Activated CD4-positive, CD25-positive, alpha-beta regulatory T cell (primary cell): Measurements from ENCODE around the gene CDC42EP4.
"Not testable (repeated sequence)": the region's sequence is repeated elsewhere in the genome, so short reads cannot be mapped to it uniquely, and the experiment has no call there.

ENCODE experiments used
- DNase-seq, 4 experiments: peaks; one replicate each; lab custom pipeline; 2025; lab: John Stamatoyannopoulos, UW

CDC42EP4 gene

DNA sequence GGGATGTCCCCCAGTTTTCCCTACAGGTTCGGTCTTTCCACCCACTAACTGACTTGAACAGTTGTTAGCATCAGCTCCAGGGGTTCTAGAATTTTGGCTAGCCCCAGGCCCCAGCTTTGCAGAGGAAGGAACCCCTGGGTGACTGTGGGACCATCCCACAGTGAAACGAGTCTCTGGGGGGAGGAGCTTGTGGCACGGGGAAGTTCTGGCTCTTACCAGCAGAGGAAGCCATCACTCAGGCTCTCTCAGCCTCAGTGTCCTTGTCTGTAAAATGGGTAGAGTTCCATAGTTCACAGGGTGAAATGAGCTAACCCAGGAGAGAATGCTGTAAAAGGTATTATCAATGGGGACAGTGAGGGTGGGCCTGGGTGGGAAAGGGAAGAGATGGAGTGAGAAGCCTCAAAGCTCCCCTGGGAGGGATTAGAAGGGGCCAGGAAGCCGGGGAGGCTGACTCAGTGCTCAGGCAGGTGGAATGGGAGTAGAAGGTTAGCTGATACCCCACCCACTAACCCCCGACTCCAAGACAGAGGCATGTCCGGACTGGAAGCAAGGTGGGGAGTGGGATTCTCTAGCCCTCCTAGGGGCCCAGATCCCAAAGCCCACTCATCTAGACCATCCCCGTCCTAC is 30.9 kb upstream of the CDC42EP4 start:
- no peak for DNase-seq

DNA sequence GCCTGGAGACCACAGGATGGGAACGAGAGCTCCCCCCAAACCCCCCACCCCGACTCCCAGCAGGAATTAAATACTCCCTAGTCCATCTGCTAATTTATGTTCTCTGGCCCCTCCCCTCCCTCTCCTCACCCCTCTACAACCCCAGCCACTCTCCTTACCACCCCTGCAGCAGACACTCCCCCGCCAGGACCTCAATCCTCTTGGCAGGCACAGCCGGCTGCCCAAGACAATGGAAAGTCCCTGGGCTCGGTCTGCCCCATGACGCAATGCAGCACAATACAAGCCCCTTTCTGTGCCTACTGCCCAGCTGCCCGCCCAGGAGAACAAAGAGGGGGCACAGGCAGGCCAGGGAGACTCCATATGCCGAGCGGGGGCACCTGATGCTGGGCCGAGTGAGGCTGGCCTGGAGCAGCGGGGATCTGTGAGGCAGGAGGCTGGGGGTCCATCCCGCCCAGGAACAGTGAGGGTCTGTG is 30.3 kb upstream of the CDC42EP4 start:
- no peak for DNase-seq

DNA sequence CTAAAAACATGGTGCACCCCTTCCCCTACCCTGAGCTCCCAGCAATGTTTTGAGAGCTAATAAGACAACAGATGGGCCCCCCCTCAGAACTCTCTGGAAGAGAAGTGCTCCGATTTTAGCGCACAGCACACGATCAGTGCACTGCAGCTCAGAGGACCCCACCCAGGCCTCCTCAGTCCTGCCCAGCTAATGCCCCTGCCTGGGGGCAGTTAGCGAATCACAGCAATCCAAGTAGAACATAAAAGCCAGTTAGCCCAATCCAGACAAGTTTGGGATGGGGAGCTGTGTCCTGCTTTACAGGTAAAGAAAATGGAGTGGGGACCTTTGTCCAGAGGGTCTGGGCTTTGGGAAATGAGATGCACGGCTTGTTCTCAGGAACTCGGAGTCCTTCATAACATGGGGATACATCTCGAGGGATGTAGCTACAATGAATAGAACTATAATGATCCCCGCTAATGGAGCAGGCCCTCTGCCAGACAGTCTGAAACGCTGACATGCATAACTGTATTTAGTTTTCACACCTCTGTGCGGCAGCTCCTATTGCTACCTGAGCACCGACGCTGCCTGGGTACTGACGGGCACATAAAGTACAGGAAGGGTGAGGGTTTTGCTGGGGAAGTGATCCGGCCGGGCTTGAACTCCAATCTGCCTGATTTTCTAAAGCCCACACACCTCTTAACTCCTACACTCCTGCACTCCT is 29.7 kb upstream of the CDC42EP4 start:
- no peak for DNase-seq

DNA sequence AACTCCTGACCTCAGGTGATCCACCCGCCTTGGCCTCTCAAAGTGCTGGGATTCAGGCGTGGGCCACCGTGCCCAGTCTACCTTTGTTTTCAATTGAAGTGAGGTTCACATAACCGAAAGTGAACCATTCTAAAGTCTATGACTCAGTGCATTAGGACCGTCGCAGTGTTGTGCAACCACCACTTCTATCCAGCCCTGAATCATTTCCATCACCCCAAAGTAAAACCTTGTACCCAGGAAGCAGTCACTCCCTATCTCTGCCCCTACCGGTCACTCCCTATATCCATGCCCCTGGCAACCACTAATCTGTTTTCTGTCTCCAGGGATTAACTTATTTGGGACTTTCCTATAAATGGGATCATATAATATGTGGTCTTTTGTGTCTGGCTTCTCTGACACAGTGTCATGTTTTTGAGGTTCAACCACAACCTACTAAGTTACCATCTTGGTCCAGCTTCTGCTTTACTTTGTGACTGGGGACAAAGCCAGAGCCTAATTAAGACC is 28.3 kb upstream of the CDC42EP4 start:
- no peak for DNase-seq

DNA sequence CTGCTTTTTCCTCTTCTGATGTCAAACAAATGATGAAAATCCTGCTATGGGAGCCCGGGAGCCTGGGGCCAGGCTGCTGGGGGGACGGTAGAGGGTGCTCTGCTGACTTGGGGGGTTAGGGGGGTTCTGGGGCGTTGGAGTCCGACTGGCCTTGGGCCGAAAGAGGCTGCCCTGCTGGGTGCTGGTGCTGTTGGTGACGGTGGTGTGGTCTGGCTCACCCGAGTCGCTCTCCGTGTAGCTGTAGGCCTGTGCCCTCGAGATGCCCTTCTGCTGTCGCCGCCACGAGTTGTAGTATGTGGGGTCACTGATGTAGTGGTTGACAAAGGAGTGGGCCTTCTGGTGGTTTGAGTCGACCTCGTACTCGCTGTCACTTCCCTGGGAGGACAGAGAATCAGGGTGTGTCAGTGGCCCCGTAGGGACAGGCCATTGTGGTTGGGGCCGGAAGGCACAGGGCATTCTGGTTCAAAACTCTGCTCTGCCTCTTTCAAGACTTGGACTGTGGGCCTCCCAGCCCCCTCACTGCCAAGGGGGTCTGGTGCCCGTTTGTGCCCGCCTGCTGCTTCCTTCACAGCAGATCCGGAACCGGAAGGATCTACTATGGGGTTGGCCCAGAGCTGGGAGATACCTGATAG is 26.9 kb upstream of the CDC42EP4 start:
- DNase-seq = no peak

DNA sequence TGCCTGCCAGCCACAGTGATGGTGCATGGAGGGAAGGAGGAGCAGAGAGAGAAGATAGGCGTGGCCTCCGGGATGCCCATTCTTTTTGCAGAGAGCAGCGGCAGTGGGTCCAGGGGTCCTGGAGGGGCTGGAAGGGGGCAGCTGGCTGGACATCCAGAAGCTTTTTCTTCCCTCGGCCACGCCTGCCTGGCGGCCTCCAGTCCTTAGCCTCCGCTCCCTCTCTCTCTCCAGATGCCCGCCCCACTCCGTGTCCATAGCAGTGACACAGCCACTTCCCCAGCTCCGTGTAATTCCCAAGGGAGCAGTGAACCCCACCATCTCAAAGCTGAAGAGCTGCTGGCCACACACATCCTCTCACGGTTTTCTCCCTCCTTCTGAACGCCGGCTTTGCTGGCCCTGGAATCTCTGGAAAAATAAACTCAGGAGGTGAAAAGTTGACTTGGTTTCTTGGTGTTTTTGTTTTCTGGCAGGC is 26.3 kb upstream of the CDC42EP4 start:
- DNase-seq = no peak

DNA sequence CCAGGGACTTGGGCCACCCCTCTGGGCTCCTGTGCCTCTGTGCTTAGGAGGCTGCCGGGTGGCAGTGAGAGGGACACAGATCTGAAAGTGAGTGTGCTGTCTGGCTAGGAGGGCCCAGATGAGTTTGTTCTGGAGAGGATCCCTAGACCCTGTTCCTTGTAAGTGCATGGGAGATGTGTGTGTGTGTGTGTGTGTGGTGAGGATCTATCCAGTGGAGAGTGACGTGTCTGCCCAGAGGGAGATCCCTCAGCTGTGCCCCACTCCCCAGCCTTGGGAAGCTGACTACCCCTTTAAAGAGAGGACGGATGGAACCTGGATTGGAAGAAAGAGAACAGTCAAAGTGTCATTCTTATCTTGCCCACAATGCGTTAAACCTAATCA is 25.5 kb upstream of the CDC42EP4 start:
- no peak for DNase-seq

DNA sequence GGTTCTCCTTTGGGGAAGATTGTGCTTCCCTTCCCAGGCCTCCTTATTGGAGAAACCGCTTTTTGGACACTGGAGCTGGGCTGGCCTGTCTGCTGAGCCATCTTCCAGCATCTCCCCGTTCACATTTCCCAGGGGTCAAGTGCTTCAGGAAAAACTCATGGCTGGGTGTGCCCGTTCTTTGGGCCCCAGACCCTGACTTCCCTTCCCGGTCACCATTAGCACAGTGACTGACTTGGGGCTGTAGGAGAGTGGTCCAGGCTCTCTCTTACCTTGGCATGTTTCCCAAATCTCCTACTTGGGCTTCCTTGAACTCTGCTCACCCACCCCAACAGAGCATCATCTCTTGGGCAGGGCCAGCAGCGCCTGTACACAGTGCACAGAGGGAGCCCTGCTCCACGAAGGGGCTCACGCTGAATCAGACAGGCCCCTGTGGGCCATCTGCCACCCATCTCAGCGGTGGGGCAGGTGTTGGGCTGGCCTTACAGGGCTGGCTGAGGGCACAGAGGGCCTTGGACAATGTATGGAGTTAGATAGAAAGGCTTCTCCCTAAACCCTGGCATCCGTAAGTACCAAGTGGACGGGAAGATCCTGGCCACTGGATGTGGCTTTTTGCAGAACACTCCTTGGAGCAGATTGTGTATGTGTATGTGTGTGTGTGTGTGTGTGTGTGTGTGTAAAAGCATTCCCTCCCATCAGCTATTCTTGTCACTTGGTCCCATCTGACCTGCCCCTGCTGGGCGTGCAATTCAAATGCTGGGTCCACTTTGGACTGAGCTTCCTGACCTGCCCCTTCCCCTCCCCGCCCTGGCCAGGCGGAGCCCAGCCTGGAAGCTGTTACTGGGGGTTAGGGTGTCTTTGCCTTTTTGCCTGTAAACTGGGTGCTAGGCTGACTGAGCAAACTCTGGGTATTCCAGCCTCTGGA is 24.9 kb upstream of the CDC42EP4 start:
- no peak for DNase-seq

DNA sequence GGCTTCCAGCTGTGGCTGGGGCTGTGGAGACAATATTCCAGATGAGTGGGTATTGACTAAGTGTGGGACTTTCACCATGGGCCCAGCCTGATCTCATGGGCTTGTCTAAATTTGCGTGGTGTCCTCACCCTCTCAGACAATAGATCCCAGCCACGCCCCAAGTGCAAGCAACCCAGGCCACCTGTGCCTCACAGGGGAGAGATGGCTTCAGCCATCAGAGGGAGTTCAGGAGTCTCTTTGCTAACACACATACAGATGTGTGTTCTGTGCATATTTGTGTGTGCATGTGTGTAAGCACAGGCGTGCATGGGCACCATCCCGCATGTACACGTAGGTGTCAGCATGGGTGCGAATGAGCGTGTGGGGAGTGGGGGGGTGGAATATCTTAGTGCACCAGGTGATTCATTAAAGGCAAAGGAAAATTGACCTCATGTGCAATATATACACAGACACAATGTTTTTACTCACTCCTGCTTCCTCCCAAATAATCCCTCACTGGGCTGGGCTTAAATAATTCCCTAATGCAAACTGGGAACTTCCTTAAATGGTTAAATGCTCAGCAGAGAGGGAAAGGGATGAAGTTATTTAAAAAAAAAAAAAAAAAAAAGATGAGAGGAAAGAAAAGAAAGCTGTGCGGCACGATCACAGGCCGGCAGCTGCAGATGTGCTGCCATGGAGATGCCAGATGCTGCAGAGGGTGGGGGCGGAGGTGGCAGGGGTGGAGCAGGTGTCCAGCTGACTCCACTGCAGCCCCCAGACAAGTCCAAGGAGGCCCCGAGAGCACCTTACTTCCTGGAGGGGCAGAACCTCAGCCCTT is 24.0 kb upstream of the CDC42EP4 start:
- DNase-seq = no peak

DNA sequence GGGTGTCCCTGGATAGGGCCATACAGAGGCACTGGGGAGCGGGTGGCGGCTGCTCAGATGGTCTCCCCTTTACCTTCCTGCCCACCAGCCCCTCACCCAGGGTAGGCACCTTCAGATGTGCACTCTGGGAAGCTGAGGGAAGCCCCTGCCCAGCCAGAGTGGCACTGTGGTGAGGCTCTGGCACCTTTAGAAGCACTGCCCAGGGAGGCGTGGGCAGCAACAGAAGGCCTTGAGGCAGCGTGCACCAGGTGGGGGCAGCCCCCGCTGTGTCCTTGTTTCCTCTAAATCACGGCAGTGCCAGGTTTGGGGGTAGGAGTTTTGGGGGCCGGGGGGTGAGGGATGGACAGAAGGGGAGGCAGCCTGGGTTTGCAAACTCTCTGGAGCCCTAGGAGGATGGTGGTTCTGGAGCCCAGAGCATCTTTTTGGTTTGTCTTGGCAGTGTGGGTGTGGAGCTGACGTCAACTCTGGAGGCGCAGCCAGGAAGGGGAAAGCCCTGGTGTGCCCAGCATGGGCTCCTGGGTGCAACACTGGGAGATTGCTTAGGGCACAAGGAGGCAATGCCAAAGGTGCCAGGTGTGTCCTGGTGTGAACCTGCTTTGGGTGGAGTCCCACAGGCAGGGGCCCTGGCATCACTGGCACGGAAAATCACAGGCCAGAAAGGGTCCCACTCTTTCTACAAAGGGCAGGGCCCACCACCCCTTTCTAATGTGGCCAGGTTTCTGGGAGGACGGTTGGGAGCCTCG is 23.1 kb upstream of the CDC42EP4 start:
- DNase-seq = no peak

DNA sequence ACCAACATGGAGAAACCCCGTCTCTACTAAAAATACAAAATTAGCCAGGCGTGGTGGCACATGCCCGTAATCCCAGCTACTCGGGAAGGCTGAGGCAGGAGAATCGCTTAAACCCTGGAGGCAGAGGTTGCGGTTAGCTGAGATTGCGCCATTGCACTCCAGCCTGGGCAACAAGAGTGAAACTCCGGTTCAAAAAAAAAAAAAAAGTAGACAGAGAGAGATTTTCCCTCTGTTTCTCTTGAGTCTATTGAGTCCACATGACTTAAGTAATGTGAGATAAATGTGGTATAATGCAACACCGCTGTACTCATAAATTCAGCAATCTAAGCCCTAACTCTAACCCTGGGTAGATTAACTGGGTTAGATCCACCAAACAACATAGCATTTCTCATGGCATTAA is 21.6 kb upstream of the CDC42EP4 start:
- DNase-seq = not testable (repeated sequence)

DNA sequence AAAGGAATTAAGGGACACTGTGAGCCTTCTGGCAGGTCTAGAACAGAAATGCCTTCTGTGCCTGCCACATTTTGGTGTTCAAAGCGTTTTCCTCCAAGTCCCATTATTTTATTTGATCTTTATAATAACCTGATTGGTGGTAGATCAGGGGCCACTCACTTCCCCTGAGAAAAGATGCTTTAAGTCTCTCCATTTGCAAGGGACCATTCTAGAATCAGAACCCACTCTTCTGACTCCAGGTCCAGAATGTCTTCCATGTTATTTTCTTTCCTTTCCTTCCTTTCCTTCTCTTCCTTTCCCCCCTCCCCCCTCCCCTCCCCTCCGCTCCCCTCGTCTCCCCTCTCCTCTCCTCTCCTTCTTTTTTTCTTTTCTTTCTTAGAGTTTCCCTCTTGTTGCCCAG is 19.3 kb upstream of the CDC42EP4 start:
- DNase-seq = no peak

DNA sequence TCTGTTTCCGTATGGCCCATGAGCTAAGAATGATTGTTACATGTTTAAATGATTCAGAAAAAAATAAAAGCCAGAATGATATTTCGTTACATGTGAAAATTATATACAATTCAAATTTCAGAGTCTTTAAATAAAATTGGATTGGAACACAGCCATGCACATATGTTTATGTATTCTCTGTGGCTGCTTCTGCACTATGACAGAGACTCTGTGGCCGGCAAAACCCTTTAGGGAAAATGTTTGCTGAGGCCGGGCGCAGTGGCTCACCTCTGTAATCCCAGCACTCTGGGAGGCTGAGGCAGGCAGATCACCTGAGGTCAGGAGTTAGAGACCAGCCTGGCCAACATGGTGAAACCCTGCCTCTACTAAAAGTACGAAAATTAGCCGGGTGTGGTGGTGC is 15.9 kb upstream of the CDC42EP4 start:
- DNase-seq = no peak

DNA sequence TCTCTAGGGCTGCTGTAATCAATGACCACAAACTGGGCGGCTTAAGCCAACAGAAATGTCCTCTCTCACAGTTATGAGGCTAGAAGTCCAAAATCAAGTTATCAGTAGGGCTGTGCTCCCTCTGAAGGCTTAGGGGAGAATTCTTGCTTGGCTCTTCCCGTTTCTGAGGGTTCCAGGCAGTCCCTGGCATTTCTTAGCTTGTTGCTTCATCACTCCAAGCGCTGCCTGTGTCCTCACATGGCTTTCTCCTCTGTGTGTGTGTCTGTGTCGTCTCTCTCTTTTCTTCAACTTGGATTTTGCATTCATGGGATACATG is 13.7 kb upstream of the CDC42EP4 start:
- no peak for DNase-seq

DNA sequence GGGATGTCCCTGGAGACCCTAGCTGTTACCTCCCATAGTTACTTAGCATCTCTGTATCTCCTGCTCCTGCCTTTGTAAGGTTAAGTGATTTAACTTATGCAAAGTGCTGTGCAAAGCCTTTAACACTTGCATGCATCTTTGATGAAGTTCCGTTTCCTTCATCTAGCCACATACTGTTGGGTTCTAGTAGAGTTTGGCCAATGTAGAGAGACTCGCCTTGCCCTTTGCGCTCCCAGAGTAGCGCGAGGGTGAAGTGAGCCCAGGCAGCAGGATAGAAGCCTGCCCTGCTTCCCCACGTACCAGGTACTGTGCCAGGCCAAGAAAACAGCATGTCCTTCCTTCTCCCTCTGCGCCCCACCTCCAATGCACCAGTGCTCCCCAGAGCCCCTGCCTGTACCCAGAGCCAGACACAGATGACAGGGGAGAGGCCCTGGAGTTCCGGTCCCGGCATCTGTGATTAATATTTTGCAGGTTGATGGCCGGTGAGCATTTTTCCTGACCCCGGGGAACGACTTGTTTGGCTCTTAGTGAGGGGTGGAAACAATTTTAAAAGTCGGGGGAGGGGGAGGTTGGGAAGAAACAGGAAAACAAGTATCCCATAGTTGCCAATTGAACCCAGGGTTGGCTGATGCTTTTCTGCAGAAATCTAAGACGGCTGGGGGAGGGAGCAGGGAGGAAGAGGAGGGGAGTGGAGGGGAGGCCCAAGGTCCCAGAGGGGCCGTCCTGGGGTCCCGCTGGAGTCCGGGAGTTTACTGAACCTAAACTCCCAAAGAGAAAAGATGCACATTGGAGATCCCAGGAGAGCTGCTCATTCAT is 13.1 kb upstream of the CDC42EP4 start:
- no peak for DNase-seq

DNA sequence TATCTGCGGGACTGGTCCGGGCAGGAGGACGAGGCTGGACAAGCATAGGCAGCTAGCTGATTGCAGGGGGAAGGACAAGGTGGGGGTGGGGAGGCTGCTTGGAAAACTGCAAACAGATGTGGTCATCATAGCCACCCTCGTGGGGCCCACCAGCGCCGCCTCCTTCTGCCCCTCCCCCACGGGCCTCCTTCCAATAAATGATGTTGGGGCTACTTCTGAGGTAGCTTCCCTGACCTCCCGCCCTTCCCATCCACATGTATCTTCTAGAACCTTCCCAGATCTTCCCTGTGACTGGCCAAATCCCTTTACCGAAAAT is 12.3 kb upstream of the CDC42EP4 start:
- no peak for DNase-seq

DNA sequence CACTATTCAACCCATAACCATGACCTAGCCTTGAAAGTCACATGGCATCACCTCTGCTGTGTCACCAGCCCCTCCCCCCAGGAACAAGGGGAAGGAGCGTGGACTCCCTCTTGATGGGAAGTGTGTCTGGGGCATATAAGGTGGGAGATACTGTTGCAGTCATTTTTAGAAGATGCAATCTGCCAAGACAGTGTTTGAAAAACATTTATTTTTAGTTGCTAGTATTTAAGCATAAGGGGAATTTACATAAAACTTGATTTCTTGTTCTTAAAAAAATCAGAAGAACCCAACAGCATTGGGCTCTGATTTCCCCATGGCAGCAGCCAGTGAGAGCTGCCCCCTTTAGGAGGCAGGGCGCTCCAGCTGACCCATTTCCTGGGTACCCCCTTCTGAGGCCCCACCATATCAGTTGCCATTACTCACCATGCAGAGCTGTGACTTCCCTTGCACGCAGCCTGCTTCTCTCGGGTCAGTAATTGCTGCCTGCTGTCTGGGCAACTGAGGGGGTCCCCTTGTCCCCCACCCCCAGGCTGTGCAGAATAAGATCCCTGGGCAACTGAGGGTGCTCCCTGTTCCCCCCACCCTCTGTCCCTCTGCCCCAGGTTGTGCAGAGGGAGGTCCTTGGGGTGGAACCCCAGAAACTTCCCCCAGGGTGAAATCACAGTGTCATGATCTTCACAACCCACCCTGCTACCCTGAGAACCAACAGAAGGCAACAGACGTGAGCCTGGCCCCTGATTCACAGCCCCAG is 11.8 kb upstream of the CDC42EP4 start:
- no peak for DNase-seq

DNA sequence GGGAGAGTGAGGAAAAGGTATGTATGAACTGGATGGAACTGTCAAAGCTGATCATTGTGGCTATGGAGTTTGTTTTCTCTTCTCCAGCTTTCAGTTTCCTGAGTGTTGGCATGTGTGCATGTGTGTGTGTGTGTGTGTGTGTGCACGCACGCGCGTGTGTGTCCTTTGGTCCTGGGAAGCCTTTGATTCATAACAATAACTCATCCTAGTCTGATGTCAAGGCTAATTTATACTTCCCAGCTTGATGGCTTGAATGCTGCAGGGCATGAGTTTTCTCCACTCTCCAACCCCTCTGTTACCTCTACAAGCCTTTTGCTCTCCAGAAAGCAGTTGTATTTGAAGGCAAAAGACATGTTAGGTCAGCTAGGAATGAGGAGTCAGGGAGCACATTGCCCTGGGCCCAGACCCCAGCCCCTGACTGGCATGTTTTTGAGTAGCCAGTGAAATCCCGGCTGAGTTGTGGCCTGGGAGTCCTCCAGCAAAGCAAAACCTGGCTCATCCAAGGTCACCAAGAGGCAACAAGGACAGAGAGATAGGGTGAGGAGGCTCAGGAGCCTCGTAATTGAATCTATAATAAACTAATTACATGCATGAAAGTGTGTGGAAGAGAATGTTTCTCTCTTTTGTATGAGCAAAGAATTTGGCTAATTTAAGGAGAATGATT is 8.9 kb upstream of the CDC42EP4 start:
- no peak for DNase-seq

DNA sequence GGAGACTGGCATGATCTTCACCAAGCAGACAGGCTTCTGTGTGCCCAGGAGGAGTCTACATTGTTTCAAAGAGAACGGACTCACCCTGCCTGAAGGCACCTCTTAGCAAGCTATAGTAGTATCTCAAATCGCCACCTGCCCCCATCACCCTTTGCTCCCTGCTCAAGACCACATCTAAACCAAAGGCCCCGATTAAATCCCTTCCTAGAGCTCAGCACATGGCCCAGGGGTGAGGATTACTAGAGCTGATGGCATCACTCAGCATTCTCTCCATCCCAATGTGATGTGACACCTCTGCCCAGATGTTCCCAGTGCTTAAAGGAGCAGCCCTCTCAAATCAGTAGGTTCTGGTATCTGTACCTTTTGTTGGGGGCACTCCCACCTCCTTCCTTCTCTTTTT is 8.0 kb upstream of the CDC42EP4 start:
- DNase-seq = no peak
